Vagina (tissue), 2 donors: ENCODE measurements around the gene KAT2B. TPM values are rescaled to one million over a fixed set of nuclear protein-coding genes. Genes with fewer than 3 reads are reported as not detected.

ENCODE experiments used
- DNase-seq, 2 donors: peaks; one replicate each; pipeline ENCODE4 v3.0.0-alpha.2; 2017; ENCODE audit errors: extremely low spot score in 2 of 2
- H3K27ac ChIP-seq: fragments of 200-600 bp; sonication (generic); one replicate; pipeline ENCODE4 v1.5.1; 2019
- H3K27me3 ChIP-seq: fragments of 200-600 bp; sonication (generic); one replicate; pipeline ENCODE4 v1.5.1; 2019
- H3K36me3 ChIP-seq, 2 donors: fragments of 200-600 bp; sonication (generic); one replicate each; pipeline ENCODE4 v1.5.1; 2017 to 2019
- H3K4me1 ChIP-seq: fragments of 200-600 bp; sonication (generic); one replicate; pipeline ENCODE4 v1.5.1; 2019
- H3K4me3 ChIP-seq, 2 donors: fragments of 200-600 bp; sonication (generic); 1 replicate in 1 of 2; 2 replicates in 1 of 2; pipeline ENCODE4 v1.5.1; 2016 to 2019
- H3K9me3 ChIP-seq: fragments of 200-600 bp; sonication (generic); one replicate; pipeline ENCODE4 v1.5.1; 2019
- POLR2A ChIP-seq, 2 donors: fragments of 450-650 bp; IDR thresholded peaks; one replicate each; pipeline ENCODE4 v1.6.1; 2017; ENCODE audit warnings: antibody characterized with exemption in 2 of 2, mild to moderate bottlenecking in 2 of 2, moderate library complexity in 2 of 2
- POLR2AphosphoS5 ChIP-seq, 2 donors: sonication (generic); formaldehyde crosslinking; IDR thresholded peaks; one replicate each; pipeline ENCODE4 v1.9.0; 2017; ENCODE audit warnings: antibody characterized with exemption in 2 of 2, mild to moderate bottlenecking in 2 of 2, low read depth in 1 of 2; ENCODE audit not compliant: insufficient read depth in 1 of 2
- intact Hi-C: fragments of 100-400 bp; cut with DNase I; formaldehyde crosslinking; loops from one replicate; pipeline ENCODE4 v1.15.1; 2023
- total RNA-seq: library from RNA; depleted of rRNA; stranded (reverse); fragments of >200 nt; gene quantifications from one replicate; pipeline ENCODE4 v1.2.3, GENCODE V29; 2016
- TF ChIP-seq, protein P1 (sequence below), 3 experiments: fragments of 450-650 bp in 2 of 3; fragments of 200-600 bp in 1 of 3; sonication (generic) in 1 of 3; IDR thresholded peaks; one replicate each; pipeline ENCODE4 v1.5.1; 2017 to 2019; ENCODE audit warnings: antibody characterized with exemption in 3 of 3, mild to moderate bottlenecking in 2 of 3, moderate library complexity in 2 of 3

KAT2B gene
- total RNA-seq, 1 donor from 2014 or later: 41.0 TPM

DNA sequence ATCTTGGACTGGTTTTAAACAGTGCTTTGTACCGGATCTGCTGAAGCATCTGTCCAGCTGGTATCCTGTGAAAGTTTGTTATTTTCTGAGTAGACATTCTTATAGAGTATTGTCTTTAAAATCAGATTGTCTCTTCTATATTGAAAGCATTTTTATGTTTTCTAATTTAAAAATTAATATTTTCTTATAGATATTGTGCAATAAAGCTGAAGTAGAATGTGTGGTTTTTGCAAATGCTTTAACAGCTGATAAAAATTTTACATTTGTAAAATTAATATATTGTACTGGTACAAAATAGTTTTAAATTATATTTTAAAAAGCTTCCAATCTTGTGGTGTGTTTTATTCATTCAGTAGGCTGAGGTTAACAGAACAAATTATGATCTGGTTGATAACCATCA lies 113.8 kb downstream of the KAT2B start:
- DNase-seq: no peak
- TF ChIP-seq, protein P1, sequence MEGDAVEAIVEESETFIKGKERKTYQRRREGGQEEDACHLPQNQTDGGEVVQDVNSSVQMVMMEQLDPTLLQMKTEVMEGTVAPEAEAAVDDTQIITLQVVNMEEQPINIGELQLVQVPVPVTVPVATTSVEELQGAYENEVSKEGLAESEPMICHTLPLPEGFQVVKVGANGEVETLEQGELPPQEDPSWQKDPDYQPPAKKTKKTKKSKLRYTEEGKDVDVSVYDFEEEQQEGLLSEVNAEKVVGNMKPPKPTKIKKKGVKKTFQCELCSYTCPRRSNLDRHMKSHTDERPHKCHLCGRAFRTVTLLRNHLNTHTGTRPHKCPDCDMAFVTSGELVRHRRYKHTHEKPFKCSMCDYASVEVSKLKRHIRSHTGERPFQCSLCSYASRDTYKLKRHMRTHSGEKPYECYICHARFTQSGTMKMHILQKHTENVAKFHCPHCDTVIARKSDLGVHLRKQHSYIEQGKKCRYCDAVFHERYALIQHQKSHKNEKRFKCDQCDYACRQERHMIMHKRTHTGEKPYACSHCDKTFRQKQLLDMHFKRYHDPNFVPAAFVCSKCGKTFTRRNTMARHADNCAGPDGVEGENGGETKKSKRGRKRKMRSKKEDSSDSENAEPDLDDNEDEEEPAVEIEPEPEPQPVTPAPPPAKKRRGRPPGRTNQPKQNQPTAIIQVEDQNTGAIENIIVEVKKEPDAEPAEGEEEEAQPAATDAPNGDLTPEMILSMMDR (IDR thresholded peaks at IDR 0.05): no peak
- TF ChIP-seq POLR2A (IDR thresholded peaks at IDR 0.05): no peak
- TF ChIP-seq POLR2AphosphoS5 (IDR thresholded peaks at IDR 0.05; ENCODE audit: insufficient read depth in 1 of 2, low read depth in 1 of 2): no peak
- H3K27ac ChIP-seq: no peak overlapping the region
- intact Hi-C loops: no loop called here
- peaks cover 0 to 14% of the 10 kb centered on the region in 2 donors for H3K36me3 ChIP-seq
- H3K9me3 ChIP-seq: no peaks in the 10 kb centered on the region
- no peak overlapping the region for H3K4me3 ChIP-seq
- H3K4me1 ChIP-seq: no peaks in the 10 kb centered on the region
- H3K27me3 ChIP-seq: no peaks in the 10 kb centered on the region

DNA sequence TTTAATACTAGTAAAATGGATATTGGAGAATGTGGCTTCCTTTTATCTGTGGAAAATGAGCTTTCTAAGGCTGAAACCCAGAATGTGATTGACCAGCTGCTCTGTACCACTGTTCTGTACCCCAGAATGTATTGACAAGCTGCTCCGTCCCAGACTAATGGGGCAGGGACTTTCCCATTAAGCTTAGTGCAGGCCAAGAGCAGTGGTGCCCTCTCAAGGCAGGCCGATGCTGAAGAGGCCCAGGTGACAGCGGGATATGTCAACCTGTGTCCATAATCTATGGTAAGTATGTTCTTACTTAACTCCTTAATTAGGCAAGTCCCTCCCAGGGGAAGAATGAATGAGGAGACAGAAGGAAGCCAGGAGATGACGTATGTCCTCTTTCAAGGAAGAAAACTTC lies 114.7 kb downstream of the KAT2B start:
- H3K36me3 ChIP-seq: peaks cover 0 to 14% of the 10 kb centered on the region in 2 donors

DNA sequence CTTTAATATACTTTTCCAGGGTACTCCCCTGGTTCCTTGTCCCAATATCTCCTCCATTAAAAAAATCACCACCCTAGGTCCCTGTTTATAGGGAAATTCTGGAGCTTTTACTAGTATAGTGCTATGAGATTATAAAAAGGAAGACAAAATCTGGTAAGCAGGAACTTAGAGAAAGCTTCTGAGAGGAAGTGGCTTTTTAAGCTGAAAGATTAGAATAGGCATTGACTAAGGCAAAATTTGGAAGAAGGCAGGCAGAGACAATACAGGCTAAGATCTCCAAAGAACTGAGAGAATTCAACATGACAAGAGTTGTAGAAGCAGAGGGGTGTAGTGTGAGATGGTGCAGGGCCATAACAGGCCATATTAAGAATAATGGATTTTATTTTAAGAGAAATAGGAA lies 120.0 kb downstream of the KAT2B start:
- Histone ChIP-seq H3K36me3 (no peaks in the 10 kb centered on the region), H3K9me3 (no peaks in the 10 kb centered on the region), H3K27me3 (no peaks in the 10 kb centered on the region), H3K4me3 (no peak overlapping the region), H3K27ac (no peak overlapping the region), H3K4me1 (no peaks in the 10 kb centered on the region)
- no peak for DNase-seq
- TF ChIP-seq, protein P1 (IDR thresholded peaks at IDR 0.05): no peak
- TF ChIP-seq POLR2A (IDR thresholded peaks at IDR 0.05) (no peak), POLR2AphosphoS5 (IDR thresholded peaks at IDR 0.05; ENCODE audit: insufficient read depth in 1 of 2, low read depth in 1 of 2) (no peak)
- intact Hi-C loops: no loop called here

More for the DNA sequence above, 114.7 kb downstream of the KAT2B start:
- H3K27me3 ChIP-seq: no peaks in the 10 kb centered on the region
- no peak overlapping the region for H3K4me3 ChIP-seq
- TF ChIP-seq POLR2AphosphoS5 (IDR thresholded peaks at IDR 0.05; ENCODE audit: insufficient read depth in 1 of 2, low read depth in 1 of 2) (no peak), POLR2A (IDR thresholded peaks at IDR 0.05) (no peak)
- TF ChIP-seq, protein P1 (IDR thresholded peaks at IDR 0.05): no peak
- no peak for DNase-seq
- no peaks in the 10 kb centered on the region for H3K4me1 ChIP-seq
- H3K27ac ChIP-seq: no peak overlapping the region
- no peaks in the 10 kb centered on the region for H3K9me3 ChIP-seq
- intact Hi-C loops: no loop called here

DNA sequence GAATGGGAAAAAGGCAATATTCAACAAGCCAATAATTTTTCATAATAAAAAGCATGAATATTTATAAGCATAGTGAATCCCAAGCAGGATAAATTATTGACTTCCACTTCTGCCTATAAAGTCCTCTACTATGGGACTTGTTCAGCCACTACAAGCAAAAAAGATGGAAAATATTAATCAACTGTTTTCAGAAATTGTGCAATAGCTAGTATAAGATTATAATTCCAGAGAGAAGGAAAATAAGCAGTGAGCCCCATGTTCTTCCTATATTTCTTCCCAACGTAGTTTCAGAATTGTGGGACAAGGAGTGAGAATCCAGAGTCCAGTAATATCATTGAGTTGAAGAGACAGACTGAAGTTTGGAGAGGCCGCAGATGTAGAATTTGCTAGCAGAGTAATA lies 121.5 kb downstream of the KAT2B start:
- intact Hi-C loops: no loop called here
- Histone ChIP-seq H3K4me3 (no peak overlapping the region), H3K36me3 (no peaks in the 10 kb centered on the region), H3K4me1 (no peaks in the 10 kb centered on the region), H3K27ac (no peak overlapping the region), H3K9me3 (no peaks in the 10 kb centered on the region), H3K27me3 (no peaks in the 10 kb centered on the region)
- TF ChIP-seq, protein P1 (IDR thresholded peaks at IDR 0.05): no peak
- no peak for TF ChIP-seq POLR2AphosphoS5 (IDR thresholded peaks at IDR 0.05; ENCODE audit: insufficient read depth in 1 of 2, low read depth in 1 of 2)
- TF ChIP-seq POLR2A (IDR thresholded peaks at IDR 0.05): no peak
- no peak for DNase-seq

DNA sequence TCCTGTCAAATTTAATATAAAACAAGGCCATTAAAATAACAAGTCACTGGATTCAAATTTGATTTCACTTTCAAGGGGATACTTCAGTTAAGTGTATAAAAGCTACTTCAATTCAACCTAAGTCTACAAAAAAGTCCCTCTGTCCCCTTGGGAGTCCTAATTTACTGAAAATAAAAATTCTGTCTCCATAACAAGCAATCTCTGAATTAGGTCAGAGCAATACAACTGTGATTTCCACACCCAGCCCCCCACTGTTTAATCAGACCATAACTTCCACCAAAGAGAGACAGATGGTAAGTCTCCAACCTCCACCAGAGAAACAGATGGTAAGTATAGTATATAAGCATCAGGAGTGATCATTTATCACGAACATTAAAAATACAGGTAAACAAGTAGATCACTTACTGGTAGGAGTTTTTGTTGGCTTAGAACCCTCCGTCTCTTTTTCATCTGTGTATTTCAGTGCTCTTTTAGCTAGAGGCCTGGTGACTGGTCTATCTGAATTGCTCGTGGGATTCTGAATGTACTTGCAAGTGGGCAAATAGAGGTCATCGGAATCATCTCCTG lies 133.7 kb downstream of the KAT2B start:
- Histone ChIP-seq H3K27me3 (no peaks in the 10 kb centered on the region), H3K9me3 (no peaks in the 10 kb centered on the region), H3K36me3 (no peaks in the 10 kb centered on the region), H3K4me1 (no peaks in the 10 kb centered on the region), H3K27ac (no peak overlapping the region), H3K4me3 (no peak overlapping the region)
- TF ChIP-seq, protein P1 (IDR thresholded peaks at IDR 0.05): no peak
- TF ChIP-seq POLR2A (IDR thresholded peaks at IDR 0.05) (no peak), POLR2AphosphoS5 (IDR thresholded peaks at IDR 0.05; ENCODE audit: insufficient read depth in 1 of 2, low read depth in 1 of 2) (no peak)
- no peak for DNase-seq
- intact Hi-C loops: no loop called here
